Endothelial cell of umbilical vein (primary cell): ENCODE measurements around the gene TARDBP. TPM values are rescaled to one million over a fixed set of nuclear protein-coding genes. Genes with fewer than 3 reads are reported as not detected.

Source experiments
- BruUV-seq: library from RNA; stranded (reverse); fragments of 400-500 nt; replicated peaks from 2 replicates; lab custom pipeline; 2021; lab: Mats Ljungman, UMichigan
- CTCF ChIA-PET: fragments of 300-600, 350-600 bp; sonication (Branson Sonifier 250); formaldehyde crosslinking; loops from one replicate; lab custom pipeline; 2021; ENCODE audit warnings: antibody characterized with exemption, inconsistent platforms; lab: Charles Lee
- POLR2A ChIA-PET: fragments of 300-600, 350-600 bp; sonication (Branson Sonifier 250); formaldehyde crosslinking; loops from one replicate; lab custom pipeline; 2021; ENCODE audit warnings: antibody characterized with exemption, inconsistent platforms; lab: Charles Lee
- DNase-seq: peaks from one replicate; pipeline ENCODE4 v3.0.0-alpha.2; 2011; ENCODE audit warnings: low read depth, low spot score
- FAIRE-seq: peaks from 2 replicates; lab custom pipeline; 2011; peaks lifted over from hg19 to GRCh38; lab: Jason Lieb, UNC
- H2AFZ ChIP-seq: 2 replicates; pipeline ENCODE4 v1.6.0; 2012; ENCODE audit warnings: low read depth, low read length, control low read depth, inconsistent platforms
- H3K27ac ChIP-seq: 2 replicates; pipeline ENCODE4 v1.5.1; 2011; ENCODE audit warnings: low read depth, mild to moderate bottlenecking, control low read depth, low read length, moderate library complexity; ENCODE audit not compliant: insufficient read depth
- H3K27me3 ChIP-seq, 2 experiments: 2 replicates each; pipeline versions ENCODE4 v1.6.0 to v1.6.1; 2011; ENCODE audit warnings: low read length in 2 of 2, mixed read lengths in 1 of 2; ENCODE audit not compliant: control insufficient read depth in 2 of 2, insufficient read depth in 2 of 2
- H3K36me3 ChIP-seq, 2 experiments: 2 replicates in 1 of 2; 3 replicates in 1 of 2; pipeline ENCODE4 v1.5.1; 2011; ENCODE audit warnings: low read length in 2 of 2, mild to moderate bottlenecking in 1 of 2, moderate library complexity in 1 of 2; ENCODE audit not compliant: control insufficient read depth in 2 of 2, insufficient read depth in 2 of 2; ENCODE audit errors: extremely low read depth in 1 of 2
- H3K4me1 ChIP-seq: 3 replicates; pipeline ENCODE4 v1.5.1; 2011; ENCODE audit warnings: mild to moderate bottlenecking, low read length; ENCODE audit not compliant: control insufficient read depth, insufficient read depth; ENCODE audit errors: extremely low read depth
- H3K4me2 ChIP-seq: 2 replicates; pipeline ENCODE4 v1.6.1; 2011; ENCODE audit warnings: low read length, control low read depth, mixed read lengths; ENCODE audit not compliant: insufficient read depth
- H3K4me3 ChIP-seq, 3 experiments: fragments of 200-600 bp in 1 of 3; sonication (generic), shearing (Covaris generic) in 1 of 3; replicated peaks in 1 of 3; 2 replicates each; pipeline ENCODE4 v1.5.1; 2011 to 2016; ENCODE audit warnings: control low read depth in 3 of 3, low read length in 3 of 3, mild to moderate bottlenecking in 2 of 3, inconsistent platforms in 1 of 3, low read depth in 1 of 3, moderate library complexity in 1 of 3; ENCODE audit not compliant: insufficient read depth in 1 of 3
- H3K79me2 ChIP-seq: 2 replicates; pipeline ENCODE4 v1.6.0; 2012; ENCODE audit warnings: low read length, inconsistent platforms; ENCODE audit not compliant: control insufficient read depth, insufficient read depth
- H3K9ac ChIP-seq: replicated peaks from 2 replicates; pipeline ENCODE3; 2011; ENCODE audit warnings: low read length, control low read depth; ENCODE audit not compliant: insufficient read depth; ENCODE audit errors: extremely low read depth
- H3K9me1 ChIP-seq: replicated peaks from 3 replicates; pipeline ENCODE4 v1.6.0; 2011; ENCODE audit warnings: mild to moderate bottlenecking, low read length; ENCODE audit not compliant: control insufficient read depth, insufficient read depth; ENCODE audit errors: extremely low read depth
- H3K9me3 ChIP-seq: replicated peaks from 2 replicates; pipeline ENCODE4 v1.5.1; 2012; ENCODE audit warnings: low read length, inconsistent platforms; ENCODE audit not compliant: control insufficient read depth, insufficient read depth
- H4K20me1 ChIP-seq: replicated peaks from 2 replicates; pipeline ENCODE3; 2011; ENCODE audit warnings: mild to moderate bottlenecking, low read length; ENCODE audit not compliant: control insufficient read depth, insufficient read depth; ENCODE audit errors: extremely low read depth
- CTCF ChIP-seq, 2 donors: IDR thresholded peaks; 1 replicate in 1 of 2; 2 replicates in 1 of 2; pipeline ENCODE4 v1.5.1; 2011; ENCODE audit warnings: low read length in 2 of 2, mild to moderate bottlenecking in 2 of 2, moderate library complexity in 2 of 2, control low read depth in 1 of 2, inconsistent platforms in 1 of 2, low read depth in 1 of 2; ENCODE audit not compliant: insufficient read depth in 1 of 2; ENCODE audit errors: extremely low read depth in 1 of 2
- EZH2 ChIP-seq: IDR thresholded peaks from 2 replicates; pipeline ENCODE4 v1.6.1; 2012; ENCODE audit warnings: borderline replicate concordance, low read depth, mild to moderate bottlenecking, moderate library complexity, low read length, inconsistent platforms; ENCODE audit not compliant: severe bottlenecking
- FOS ChIP-seq: IDR thresholded peaks from 2 replicates; pipeline ENCODE4 v1.6.1; 2011; ENCODE audit warnings: mild to moderate bottlenecking, low read length, moderate library complexity, borderline replicate concordance; ENCODE audit not compliant: insufficient read depth
- JUN ChIP-seq: IDR thresholded peaks from 2 replicates; pipeline ENCODE4 v1.6.1; 2011; ENCODE audit warnings: borderline replicate concordance, low read depth; ENCODE audit not compliant: insufficient read length, insufficient read depth
- MAX ChIP-seq: IDR thresholded peaks from 2 replicates; pipeline ENCODE4 v1.6.1; 2011; ENCODE audit not compliant: insufficient read depth, insufficient read length
- MYC ChIP-seq: IDR thresholded peaks from one replicate; pipeline ENCODE4 v1.6.1; 2011; ENCODE audit warnings: mild to moderate bottlenecking, low read depth, low read length
- POLR2A ChIP-seq: IDR thresholded peaks from 2 replicates; pipeline ENCODE4 v1.6.1; 2012; ENCODE audit warnings: low read depth, mild to moderate bottlenecking, control low read depth, low read length
- dilution Hi-C: fragments of 300-500 bp; cut with MboI; formaldehyde crosslinking; loops from one replicate; pipeline ENCODE4 v1.15.0; 2019; ENCODE audit warnings: low sequenced_read_pairs; ENCODE audit not compliant: extremely low pct_ligation_motif_present
- intact Hi-C: fragments of 100-400 bp; cut with micrococcal nuclease; formaldehyde crosslinking; loops from one replicate; pipeline ENCODE4 v1.10.0; 2022
- polyA plus RNA-seq, 4 experiments: library from polyadenylated mRNA; depleted of rRNA in 3 of 4; stranded (reverse) in 3 of 4; unstranded in 1 of 4; fragments of >200 nt; gene quantifications; 2 replicates each; pipeline versions ENCODE4 v1.2.1 to v1.2.3, GENCODE V29; 2011 to 2012; ENCODE audit warnings: missing spikeins in 1 of 4
- total RNA-seq: library from RNA; stranded (reverse); gene quantifications from 2 replicates; pipeline ENCODE4 v1.2.3, GENCODE V29; 2021

Gene TARDBP
- total and polyA plus RNA-seq, 2 donors (not counting 3 experiments of a cell fraction or from before 2014, with no cell fraction given), result 106 to 183 TPM

- H3K9me1 ChIP-seq, result no peaks in the 10 kb centered on the region
- H3K36me3 ChIP-seq, result no peaks in the 10 kb centered on the region
- H3K4me3 ChIP-seq, result no peak overlapping the region
- dilution Hi-C loops, result no loop called here
- ChIA-PET POLR2A (no interaction called here), CTCF (interaction anchor here (1.4 kb wide), 1 partner anchor 17 kb away, joined by 3 read pairs; the partner anchor contains the start of gene SRM)
- H3K27ac ChIP-seq, result no peak overlapping the region
- no peaks in the 10 kb centered on the region for H3K9me3 ChIP-seq
- H3K4me1 ChIP-seq, result no peaks in the 10 kb centered on the region
- no peak overlapping the region for H3K4me2 ChIP-seq
- H3K27me3 ChIP-seq, result no peaks in the 10 kb centered on the region
- H4K20me1 ChIP-seq, result no peaks in the 10 kb centered on the region
- no peak overlapping the region for H3K9ac ChIP-seq
- FAIRE-seq (no peak), DNase-seq (no peak)
- TF ChIP-seq FOS (no peak), EZH2 (no peak), JUN (no peak)
- BruUV-seq, result no TSS peak
- H2AFZ ChIP-seq, result no peak overlapping the region
- intact Hi-C loops, result no loop called here
- no peaks in the 10 kb centered on the region for H3K79me2 ChIP-seq
Observed at GRCh38 chr1:11042995-11043874, 30.8 kb downstream of the TARDBP start.

GRCh38 chr1:11044086-11044848 is 31.8 kb downstream of the TARDBP start:
- TF ChIP-seq MYC (no peak), EZH2 (no peak), POLR2A (no peak), MAX (no peak), CTCF (IDR thresholded peaks at IDR 0.05; ENCODE audit: extremely low read depth in 1 of 2, insufficient read depth in 1 of 2, low read depth in 1 of 2, low read length in 2 of 2) (no peak)
- Histone ChIP-seq H3K36me3 (no peaks in the 10 kb centered on the region), H4K20me1 (no peaks in the 10 kb centered on the region), H3K9me3 (no peaks in the 10 kb centered on the region), H2AFZ (no peak overlapping the region), H3K27ac (no peak overlapping the region), H3K9ac (no peak overlapping the region), H3K4me3 (no peak overlapping the region), H3K9me1 (no peaks in the 10 kb centered on the region), H3K79me2 (no peaks in the 10 kb centered on the region), H3K4me1 (no peaks in the 10 kb centered on the region), H3K27me3 (no peaks in the 10 kb centered on the region), H3K4me2 (no peak overlapping the region)
- ChIA-PET CTCF (no interaction called here), POLR2A (no interaction called here)
- DNase-seq (no peak), FAIRE-seq (no peak)
- no TSS peak for BruUV-seq
- intact Hi-C loops (no loop called here), dilution Hi-C loops (no loop called here)
